HG03457 (cell line): ENCODE data around the gene OR4C5.
"Not testable (repeated sequence)": the region's sequence is repeated elsewhere in the genome, so short reads cannot be mapped to it uniquely, and the experiment has no call there.

Experiments
- ATAC-seq: cut with Tn5 transposase; IDR thresholded peaks from one replicate; pipeline ENCODE4 v1.9.1; 2021; ENCODE audit warnings: moderate number of reproducible peaks; ENCODE audit not compliant: unreplicated experiment

OR4C5 gene

DNA sequence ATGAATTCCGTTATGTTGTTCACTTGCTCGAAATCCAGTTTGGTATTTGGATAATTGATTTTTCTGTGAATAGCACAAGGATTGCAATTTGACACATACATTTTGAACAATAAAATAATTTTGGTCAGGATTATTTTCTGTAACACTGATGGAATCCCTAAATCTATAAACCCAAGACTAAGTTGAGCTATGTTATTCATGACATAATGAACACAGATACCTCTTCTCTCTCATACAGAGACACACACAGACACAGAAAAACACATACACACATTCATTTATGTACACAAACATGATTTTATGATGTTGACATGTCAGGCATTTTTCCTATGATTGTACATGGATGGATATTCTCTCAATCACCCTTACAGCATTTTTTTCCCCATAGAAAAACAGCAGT, at the start of gene OR4C5:
OR4C5 (minus strand) TSS at position 101 of the 400 bp plus-strand sequence; CDS start at position 101, 0 bp downstream.
- ATAC-seq = no peak

GRCh38 chr11:48384670-48385069, 18.4 kb upstream of the OR4C5 start:
- ATAC-seq = no peak

GRCh38 chr11:48384151-48384550, 17.9 kb upstream of the OR4C5 start:
- ATAC-seq = not testable (repeated sequence)

GRCh38 chr11:48361289-48361688, 5.0 kb downstream of the OR4C5 start:
- ATAC-seq = not testable (repeated sequence)

DNA sequence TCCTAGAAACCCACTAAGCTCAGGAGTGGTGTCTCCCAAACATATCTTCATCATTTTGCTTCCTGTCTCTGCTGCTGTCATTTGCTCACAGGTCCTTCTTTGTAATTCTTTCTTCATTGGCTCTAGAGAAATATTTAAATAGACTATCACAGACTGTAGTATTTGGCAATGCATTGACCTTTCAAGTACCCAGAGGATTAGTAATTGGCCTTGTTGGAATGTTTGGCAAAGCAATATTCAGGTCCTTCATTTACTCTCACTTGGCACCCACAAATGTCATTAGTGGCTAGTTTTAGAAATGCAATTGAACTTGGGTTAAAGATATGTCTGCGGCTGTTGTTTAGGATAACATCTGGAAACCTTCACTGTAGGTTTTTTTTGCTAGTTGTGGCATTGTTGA, 11.6 kb downstream of the OR4C5 start:
- no peak for ATAC-seq

- no peak for ATAC-seq
These were observed 12.3 kb downstream of the OR4C5 start for GRCh38 chr11:48354013-48354412.

- not testable (repeated sequence) for ATAC-seq
These were observed 20.0 kb downstream of the OR4C5 start for GRCh38 chr11:48346286-48346685.

DNA sequence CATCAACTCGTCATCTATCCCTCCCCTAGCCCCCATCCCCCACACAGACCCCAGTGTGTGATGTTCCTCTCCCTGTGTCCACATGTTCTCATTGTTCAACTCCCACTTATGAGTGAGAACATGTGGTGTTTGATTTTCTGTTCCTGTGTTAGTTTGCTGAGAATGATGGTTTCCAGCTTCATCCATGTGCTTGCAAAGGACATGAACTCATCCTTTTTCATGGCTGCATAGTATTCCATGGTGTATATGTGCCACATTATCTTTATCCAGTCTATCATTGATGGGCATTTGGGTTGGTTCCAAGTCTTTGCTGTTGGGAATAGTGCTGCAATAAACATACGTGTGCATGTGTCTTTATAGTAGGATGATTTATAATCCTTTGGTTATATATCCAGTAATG, 23.8 kb downstream of the OR4C5 start:
- ATAC-seq = not testable (repeated sequence)

- no peak for ATAC-seq
These were observed 24.8 kb downstream of the OR4C5 start for GRCh38 chr11:48341466-48341865.

DNA sequence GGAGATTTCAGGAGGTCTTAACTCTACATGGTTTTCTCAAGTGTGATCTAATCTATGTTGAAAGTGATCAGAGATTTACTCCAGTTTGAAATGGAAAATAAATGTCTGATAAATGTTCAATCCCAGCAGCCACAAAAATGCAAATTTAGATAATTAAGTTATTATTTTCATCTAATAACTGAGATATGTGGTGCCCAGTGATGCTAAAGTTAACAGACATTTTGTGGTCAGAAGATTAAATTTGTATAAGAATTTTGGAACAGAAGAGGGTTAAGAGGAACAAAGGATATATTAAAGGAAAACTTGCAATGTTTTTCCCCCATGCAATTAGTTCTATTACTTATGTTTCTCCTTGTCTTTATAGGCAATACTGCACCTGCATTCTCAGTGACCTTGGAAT, 41.6 kb downstream of the OR4C5 start, which contains the start of gene OR4C3:
OR4C3 (plus strand) TSS at position 301 of the 400 bp plus-strand sequence. CDS start 102 bp downstream, outside the sequence.
- ATAC-seq = not testable (repeated sequence)

- ATAC-seq = not testable (repeated sequence)
These were observed 46.5 kb downstream of the OR4C5 start for GRCh38 chr11:48319813-48320212.
